Superior temporal gyrus (tissue), 1 donor: ENCODE results near the gene HMGN1.

Source experiments
- DNase-seq: peaks from one replicate; pipeline ENCODE4 v3.0.0-alpha.2; 2016; ENCODE audit errors: extremely low spot score

Gene HMGN1

GRCh38 chr21:39330001-39330400 is 18.9 kb downstream of the HMGN1 start:
- no peak for DNase-seq

DNA sequence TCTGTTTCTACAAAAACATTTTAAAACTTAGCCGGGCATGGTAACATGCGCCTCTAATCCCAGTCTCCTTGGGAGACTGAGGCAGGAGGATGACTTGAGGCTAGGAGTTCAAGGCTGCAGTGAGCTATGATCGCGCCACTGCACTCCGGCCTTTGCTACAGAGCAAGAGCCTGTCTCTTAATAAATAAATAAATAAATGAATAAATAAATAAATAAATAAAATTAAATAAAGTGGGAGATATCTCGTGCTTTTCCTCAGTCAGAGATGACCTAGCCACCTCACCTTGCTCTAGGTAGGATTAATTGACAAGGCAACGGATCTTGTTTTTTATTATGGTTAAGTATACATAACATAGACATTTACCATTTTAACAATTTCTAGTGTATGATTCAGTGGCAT is 21.2 kb downstream of the HMGN1 start:
- DNase-seq = no peak

DNA sequence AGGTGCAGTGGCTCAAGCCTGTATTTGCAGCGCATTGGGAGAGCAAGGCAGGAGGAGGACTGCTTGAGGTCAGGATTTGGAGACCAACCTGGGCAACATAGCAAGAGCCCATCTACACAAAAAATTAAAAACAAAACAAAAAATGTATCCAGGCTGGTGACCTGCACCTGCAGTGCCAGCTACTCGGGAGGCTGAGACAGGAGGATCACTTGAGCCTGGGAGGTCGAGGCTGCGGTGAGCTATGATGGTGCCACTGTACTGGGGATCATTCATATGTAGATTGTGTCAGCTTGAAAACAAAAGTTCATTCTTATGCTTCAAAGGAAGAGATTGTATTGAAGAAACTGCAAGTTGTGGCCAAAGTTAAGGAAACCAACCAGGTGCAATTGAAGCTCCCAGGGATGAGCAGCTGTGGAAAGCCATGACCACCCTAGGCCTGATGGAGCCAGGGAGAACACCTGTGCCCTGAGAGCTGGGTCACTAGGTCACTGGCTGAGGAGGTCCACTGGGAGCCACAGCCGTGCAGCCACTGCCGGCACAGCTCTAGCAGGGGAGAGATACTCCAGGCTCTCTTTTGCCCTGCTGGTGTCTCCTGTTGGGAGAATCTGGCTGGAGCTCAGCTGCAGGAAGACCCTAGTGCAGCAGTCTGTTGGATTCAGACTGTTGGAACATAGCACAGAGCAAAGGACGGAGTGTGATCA is 22.1 kb downstream of the HMGN1 start:
- DNase-seq = no peak

DNA sequence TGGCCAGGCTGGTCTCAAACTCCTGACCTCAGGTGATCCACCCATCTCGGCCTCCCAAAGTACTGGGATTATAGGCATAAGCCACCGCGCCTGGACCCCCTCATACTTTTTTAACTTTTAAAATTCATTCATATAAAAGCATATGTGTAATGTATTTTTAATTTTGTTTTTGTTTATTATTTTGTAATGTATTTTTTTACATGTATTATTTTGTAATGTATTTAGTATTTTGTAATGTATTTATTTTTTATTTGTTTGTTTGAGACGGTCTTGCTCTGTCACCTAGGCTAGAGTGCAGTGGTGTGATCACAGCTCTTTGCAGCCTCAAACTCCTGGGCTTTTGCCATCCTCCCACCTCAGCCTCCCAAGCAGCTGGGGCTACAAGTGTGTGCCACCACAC is 23.4 kb downstream of the HMGN1 start:
- DNase-seq = no peak

DNA sequence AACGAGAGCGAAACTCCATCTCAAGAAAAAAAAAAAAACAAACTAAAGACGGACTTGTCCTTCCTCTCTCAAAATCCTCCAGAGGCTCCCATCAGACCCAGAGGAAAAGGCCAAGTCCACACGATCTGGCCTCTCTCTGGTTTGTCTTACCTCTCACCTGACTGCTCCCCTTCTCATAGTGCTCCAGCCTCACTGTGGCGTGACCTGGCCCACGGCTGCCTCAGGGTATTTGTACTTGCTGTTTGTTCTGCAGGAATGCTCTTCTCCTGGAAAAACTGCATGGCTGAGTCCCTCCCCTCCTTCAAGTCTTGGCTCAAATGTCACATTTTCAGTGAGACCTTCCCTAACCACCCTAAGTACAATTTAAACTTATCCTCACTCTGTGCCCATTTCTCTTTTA is 27.5 kb downstream of the HMGN1 start:
- DNase-seq = no peak

DNA sequence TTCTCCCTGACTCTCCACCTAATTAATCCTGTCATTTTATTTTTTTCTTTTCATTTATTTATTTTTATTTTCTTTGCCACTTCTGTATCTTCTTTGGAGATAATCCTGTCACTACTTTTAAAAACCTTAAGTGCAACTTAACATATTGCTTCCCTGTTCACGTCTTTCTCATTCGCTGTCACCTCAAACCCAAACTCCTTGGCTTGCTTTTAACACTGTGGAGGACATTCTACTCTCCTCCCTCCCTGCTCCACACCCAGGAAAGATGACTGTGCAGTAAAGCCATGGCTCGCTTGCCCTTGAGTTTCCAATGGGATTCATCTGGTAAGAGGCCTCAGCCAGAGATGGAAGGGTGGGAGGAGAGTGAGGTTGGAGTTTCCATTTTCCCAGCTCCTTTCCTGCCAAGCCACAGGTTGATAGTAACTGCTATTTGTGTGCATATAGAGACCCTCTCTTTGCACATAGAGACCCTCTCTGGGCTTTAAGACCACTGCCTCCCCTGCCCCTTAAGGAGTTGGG is 29.0 kb downstream of the HMGN1 start:
- DNase-seq = no peak

GRCh38 chr21:39319251-39319756 is 29.6 kb downstream of the HMGN1 start:
- no peak for DNase-seq

DNA sequence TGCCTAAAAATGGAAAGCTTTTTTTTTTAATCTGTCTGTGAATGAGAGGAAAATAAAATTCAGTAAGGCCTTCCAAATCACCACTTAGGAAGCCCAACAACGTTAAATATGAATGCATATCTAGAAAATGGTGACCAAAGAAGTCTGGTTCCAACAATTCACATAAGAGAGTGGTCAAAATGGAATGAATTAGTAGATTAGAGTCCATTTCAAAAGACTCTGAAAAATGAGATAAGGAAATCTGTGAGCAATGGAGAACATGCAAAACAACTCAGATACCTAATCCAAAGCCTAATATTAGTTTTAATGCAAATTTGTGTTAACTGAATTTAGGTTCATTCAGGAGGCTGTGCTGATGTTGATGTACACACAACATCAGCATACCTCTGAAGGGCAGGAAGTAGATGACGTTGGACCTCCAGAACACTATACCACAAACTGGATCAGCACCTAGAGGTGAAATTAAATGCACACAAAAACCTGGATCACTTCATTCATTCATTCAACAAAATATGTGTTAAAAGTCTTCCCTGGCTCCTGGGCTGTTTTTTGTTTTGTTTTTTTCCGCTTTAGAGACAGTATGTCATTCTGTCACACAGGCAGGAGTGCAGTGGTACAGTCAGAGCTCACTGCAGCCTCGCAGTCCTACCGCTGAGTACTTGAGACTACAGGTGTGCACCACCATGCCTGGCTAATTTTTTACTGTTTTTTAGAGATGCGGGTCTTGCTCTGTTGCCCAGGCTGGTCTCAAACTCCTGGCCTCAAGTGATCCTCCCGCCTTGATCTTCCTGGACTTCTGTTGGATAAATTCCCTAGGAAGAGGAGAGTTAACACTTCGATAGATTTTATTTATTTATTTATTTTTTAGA is 30.6 kb downstream of the HMGN1 start:
- no peak for DNase-seq

- DNase-seq = peak; percentile 29
Observed at GRCh38 chr21:39317134-39318090, 31.5 kb downstream of the HMGN1 start.

GRCh38 chr21:39316729-39317128 is 32.2 kb downstream of the HMGN1 start:
- DNase-seq = no peak

DNA sequence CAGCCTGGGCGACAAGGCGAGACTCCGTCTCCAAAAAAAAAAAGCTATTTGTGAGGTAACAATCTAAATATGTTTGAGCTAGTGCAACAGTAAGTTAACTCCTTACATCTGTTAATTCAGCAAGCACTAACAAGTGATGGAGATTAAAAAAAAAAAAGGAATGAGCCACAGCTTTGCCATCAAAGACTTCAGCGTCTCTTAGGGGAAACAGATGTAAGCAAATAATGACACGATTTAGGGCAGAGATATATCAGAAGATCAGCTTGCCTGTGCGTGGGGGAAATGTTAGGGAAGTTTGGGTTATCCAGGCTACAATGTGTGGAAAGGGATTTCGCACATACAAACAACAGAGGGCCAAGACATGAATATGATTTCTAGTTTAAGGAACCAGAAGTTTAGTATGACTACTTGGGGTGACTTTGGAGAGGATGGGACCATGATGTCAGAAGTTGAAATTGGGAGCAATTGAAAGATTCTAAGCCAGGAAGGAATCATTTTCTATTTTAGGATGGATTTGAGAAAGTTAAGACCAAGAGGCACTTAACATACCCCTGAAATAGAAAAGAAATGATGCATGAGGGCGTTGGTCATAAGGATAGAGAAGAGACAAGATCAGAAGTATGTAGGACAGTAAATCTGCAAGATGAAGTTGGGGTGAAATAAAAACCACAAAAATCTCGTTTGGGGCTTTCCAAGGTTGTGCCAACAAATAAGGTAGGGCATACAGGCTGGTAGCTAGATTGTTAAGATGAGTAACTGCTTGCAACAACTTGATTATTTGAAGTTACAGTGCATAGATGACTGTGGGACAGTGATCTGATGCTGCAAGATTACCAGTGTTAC is 33.1 kb downstream of the HMGN1 start:
- DNase-seq = no peak

GRCh38 chr21:39314143-39315027 is 34.5 kb downstream of the HMGN1 start:
- DNase-seq = peak; percentile 74

DNA sequence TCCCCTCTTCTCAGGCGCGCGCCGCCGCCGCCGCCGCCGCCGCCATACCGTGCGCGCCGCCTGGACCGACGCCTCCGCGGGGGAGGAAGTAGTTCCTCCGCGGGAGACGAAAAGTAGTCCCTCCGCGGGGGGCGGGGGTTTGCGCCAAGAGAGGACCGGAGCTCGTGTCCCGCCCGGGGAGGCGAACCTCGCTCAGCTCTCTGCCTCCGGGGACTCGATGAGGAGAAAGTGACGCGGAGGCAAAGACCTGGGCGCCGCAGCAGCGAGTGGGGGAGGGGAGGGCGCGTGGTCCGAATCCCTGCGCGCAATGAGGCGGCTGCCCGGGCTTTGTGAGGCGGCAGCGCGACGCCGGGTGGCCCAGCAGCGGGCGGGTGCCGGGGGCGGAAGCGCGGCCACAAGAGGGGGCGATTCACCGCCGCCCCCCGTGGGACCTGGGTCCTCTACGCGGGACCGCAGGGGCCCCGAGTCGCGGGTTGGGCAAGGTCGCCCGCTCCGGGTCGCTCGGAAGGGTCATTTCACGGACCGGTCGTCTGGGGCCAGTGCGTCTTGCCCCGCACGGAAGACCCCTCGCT is 35.2 kb downstream of the HMGN1 start, which contains the start of gene BRWD1:
Gene BRWD1, minus strand, starts transcription at position 62 of the 572 bp plus-strand sequence. CDS start 141 bp downstream, outside the sequence.
- DNase-seq = peak; percentile 76

DNA sequence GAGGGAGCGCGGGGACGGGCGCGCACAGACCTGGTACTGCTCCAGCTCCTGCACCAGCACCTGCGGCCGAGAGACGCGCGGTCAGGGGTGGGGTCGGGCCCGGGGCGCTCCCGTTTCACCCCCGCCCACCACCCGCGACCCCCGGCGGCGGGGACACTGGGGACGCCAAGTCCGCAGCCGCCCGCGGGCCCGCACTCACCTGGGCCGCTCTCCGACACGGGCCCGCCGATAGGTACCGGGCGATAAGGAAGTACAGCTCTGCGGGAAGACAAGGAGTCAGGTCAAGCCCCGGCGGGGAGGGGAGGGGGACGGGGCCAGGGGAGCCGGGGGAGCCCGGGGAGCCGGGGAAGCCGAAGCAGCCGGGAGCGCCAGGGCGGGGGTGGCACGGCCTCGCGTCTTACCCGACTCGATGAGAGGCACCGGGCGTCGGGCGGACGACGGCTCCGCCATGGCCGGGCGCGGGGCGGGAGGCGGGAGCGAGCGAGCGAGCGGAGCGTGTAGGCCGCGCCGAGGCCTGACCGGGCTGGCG is 35.8 kb downstream of the HMGN1 start:
- no peak for DNase-seq

DNA sequence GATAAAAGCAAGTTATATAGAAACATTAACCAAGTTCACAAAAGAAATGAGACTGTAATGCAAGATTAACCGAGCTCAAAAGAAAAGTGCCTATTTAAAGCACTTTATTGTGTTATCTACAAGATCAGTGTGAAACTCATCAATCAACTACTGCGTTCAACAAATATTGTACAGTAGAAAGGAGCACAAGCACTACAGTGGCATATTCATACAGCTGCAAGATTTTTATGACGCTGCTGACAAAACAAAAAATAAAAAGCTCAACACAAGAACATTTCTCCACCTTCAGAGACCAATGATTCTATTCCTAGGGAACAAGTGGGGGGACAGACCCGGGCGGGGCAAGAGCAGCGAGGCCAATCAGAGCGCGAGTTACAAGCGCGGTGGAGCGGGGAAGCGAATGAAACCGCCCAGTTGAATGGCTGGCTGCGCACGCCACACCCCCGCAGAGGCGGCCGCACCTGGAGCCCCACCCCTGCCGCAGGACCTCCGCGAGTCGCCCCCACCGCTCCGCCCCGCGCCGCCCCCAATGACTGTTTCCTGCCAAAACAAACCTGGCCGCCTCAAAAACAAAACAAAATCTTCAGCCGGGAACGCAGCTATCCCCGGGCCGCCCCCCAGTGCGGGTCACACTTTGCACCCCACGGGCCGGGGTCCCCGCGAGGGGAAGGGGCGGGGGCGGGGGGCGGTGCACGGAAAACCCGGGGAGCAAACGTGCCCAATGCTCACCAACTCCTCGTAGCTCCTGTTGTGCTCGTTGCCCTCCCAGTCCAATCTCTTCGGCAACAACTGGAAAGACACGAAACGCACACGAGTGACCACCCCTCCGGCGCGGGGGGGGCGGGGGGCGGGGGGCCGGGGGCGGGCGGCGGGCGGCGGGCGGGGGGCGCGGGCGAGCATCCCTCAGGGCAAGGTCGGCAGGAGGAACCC is 36.5 kb downstream of the HMGN1 start:
- peak; percentile 96 for DNase-seq

GRCh38 chr21:39311164-39311563 is 37.7 kb downstream of the HMGN1 start:
- DNase-seq = no peak

DNA sequence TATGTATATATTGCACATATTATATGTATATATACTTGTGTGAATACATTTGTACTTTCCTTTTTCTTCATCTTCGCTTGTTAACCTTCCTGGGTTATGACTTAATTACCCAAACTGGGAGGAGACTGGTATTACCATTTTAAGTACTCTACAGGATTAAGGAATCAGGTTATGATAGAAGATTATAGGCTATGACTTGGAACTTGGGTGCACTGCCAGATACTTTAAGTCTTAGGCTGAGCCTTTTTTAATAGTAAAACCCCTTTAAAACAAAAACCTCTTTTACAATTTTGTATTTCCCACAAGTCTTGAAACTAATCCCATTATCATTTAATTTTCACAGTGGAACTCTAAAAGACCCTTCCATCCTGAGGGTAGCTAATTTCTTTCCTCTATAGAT is 41.4 kb downstream of the HMGN1 start:
- DNase-seq = no peak

- no peak for DNase-seq
Observed at GRCh38 chr21:39300587-39300986, 48.3 kb downstream of the HMGN1 start.
